Breast epithelium (tissue), 4 donors: ENCODE measurements around the gene DDIT4. TPM values are rescaled to one million over a fixed set of nuclear protein-coding genes. Genes with fewer than 3 reads are reported as not detected.
"Not testable (repeated sequence)": the region's sequence is repeated elsewhere in the genome, so short reads cannot be mapped to it uniquely, and the experiment has no call there.

Experiments used
- DNase-seq, 2 donors: peaks; one replicate each; pipeline ENCODE4 v3.0.0-alpha.2; 2019; ENCODE audit warnings: low spot score in 2 of 2
- H3K27ac ChIP-seq, 2 donors: fragments of 200-600 bp; sonication (generic) in 1 of 2; one replicate each; pipeline ENCODE4 v1.5.1; 2016 to 2019; ENCODE audit warnings: mild to moderate bottlenecking in 1 of 2
- H3K27me3 ChIP-seq, 2 donors: fragments of 200-600 bp; sonication (generic) in 1 of 2; one replicate each; pipeline versions ENCODE4 v1.5.1 to v1.6.0; 2017 to 2019; ENCODE audit warnings: control low read depth in 1 of 2, mild to moderate bottlenecking in 1 of 2
- H3K36me3 ChIP-seq: fragments of 200-600 bp; one replicate; pipeline ENCODE4 v1.5.1; 2019
- H3K4me1 ChIP-seq, 2 donors: fragments of 200-600 bp; sonication (generic); one replicate each; pipeline ENCODE4 v1.5.1; 2016 to 2019; ENCODE audit warnings: control low read depth in 1 of 2
- H3K4me3 ChIP-seq, 3 donors: fragments of 200-600 bp; sonication (generic); 1 replicate in 2 of 3; 2 replicates in 1 of 3; pipeline ENCODE4 v1.5.1; 2016 to 2019; ENCODE audit warnings: mild to moderate bottlenecking in 3 of 3, moderate library complexity in 2 of 3
- H3K9me3 ChIP-seq, 2 donors: fragments of 200-600 bp; sonication (generic) in 1 of 2; one replicate each; pipeline ENCODE4 v1.5.1; 2016 to 2019; ENCODE audit warnings: control low read depth in 1 of 2
- POLR2A ChIP-seq: fragments of 450-650 bp; IDR thresholded peaks from one replicate; pipeline ENCODE4 v1.6.1; 2016; ENCODE audit warnings: antibody characterized with exemption, mild to moderate bottlenecking, moderate library complexity
- POLR2AphosphoS5 ChIP-seq, 3 donors: sonication (generic); formaldehyde crosslinking; IDR thresholded peaks; one replicate each; pipeline ENCODE4 v1.6.1; 2017; ENCODE audit warnings: antibody characterized with exemption in 3 of 3
- intact Hi-C: fragments of 100-400 bp; cut with DNase I; formaldehyde crosslinking; loops from one replicate; pipeline ENCODE4 v1.15.1; 2023; ENCODE audit warnings: low total_unique reads
- total RNA-seq, 3 donors: library from RNA; depleted of rRNA; stranded (reverse); fragments of >200 nt; gene quantifications; one replicate each; pipeline ENCODE4 v1.1.0, GENCODE V29; 2016
- TF ChIP-seq, protein P1 (sequence below), 3 donors: fragments of 450-650 bp; IDR thresholded peaks; one replicate each; pipeline ENCODE4 v1.5.1; 2016 to 2017; ENCODE audit warnings: antibody characterized with exemption in 3 of 3, mild to moderate bottlenecking in 3 of 3, moderate library complexity in 3 of 3

Gene DDIT4
- total RNA-seq, 3 donors from 2014 or later: 183 to 555 (median 341) TPM

DNA sequence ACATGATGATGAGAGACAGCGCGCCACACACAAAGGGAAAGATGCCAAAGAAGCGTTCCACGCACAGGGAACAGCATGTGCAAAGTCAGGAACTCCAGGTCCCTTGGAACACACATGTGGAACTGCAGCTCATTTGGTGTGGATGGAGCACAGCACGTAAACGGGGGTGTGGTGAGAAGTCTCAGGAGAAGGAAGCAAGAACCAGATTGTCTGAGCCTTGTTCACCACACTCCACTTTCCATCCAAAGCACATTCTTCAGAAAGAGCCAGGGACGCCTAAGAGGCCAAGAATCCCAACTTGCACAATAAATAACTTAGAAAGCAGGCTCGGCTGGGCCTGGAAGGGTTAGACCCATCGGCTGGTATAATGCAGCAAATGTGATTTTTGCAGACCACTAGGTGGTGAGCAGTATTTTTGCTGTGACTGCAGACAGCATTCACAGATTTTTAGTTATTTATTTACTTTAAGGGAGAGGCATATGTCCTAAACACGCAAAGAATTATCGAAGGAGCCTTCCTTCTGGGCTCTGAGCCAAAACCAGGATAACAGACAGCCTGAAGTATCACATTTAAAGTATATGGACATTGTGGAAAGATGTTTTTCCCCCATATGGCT, 29.8 kb upstream of the DDIT4 start:
- intact Hi-C loops: no loop called here
- peak in 1 of 2 donors; percentile 57 for DNase-seq

GRCh38 chr10:72244573-72245038, 29.1 kb upstream of the DDIT4 start:
- no peaks in the 10 kb centered on the region for H3K36me3 ChIP-seq
- H3K27ac ChIP-seq: peak overlapping the region; percentile 66 to 77
- H3K9me3 ChIP-seq: no peaks in the 10 kb centered on the region
- DNase-seq: no peak
- H3K27me3 ChIP-seq: no peaks in the 10 kb centered on the region
- peaks cover 18 to 63% of the 10 kb centered on the region in 2 donors for H3K4me1 ChIP-seq
- TF ChIP-seq POLR2AphosphoS5 (IDR thresholded peaks at IDR 0.05): no peak
- no peak for TF ChIP-seq POLR2A
- TF ChIP-seq, protein P1, sequence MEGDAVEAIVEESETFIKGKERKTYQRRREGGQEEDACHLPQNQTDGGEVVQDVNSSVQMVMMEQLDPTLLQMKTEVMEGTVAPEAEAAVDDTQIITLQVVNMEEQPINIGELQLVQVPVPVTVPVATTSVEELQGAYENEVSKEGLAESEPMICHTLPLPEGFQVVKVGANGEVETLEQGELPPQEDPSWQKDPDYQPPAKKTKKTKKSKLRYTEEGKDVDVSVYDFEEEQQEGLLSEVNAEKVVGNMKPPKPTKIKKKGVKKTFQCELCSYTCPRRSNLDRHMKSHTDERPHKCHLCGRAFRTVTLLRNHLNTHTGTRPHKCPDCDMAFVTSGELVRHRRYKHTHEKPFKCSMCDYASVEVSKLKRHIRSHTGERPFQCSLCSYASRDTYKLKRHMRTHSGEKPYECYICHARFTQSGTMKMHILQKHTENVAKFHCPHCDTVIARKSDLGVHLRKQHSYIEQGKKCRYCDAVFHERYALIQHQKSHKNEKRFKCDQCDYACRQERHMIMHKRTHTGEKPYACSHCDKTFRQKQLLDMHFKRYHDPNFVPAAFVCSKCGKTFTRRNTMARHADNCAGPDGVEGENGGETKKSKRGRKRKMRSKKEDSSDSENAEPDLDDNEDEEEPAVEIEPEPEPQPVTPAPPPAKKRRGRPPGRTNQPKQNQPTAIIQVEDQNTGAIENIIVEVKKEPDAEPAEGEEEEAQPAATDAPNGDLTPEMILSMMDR (IDR thresholded peaks at IDR 0.05): no peak
- intact Hi-C loops: loop anchor here (5.0 kb wide), 1 partner anchor 448 kb away; the partner anchor contains the start of gene MCU
- no peak overlapping the region for H3K4me3 ChIP-seq

More for the DNA sequence above, 29.8 kb upstream of the DDIT4 start:
- no peaks in the 10 kb centered on the region for H3K9me3 ChIP-seq
- H3K27ac ChIP-seq: peak overlapping the region; percentile 66 to 77
- TF ChIP-seq, protein P1 (IDR thresholded peaks at IDR 0.05): peak in 2 of 3 donors; percentile 10 to 27
- TF ChIP-seq POLR2AphosphoS5 (IDR thresholded peaks at IDR 0.05) (peak; percentile 65 to 98 (median 82)), POLR2A (no peak)
- H3K4me1 ChIP-seq: peaks cover 14 to 59% of the 10 kb centered on the region in 2 donors
- no peaks in the 10 kb centered on the region for H3K27me3 ChIP-seq
- no peak overlapping the region for H3K4me3 ChIP-seq
- no peaks in the 10 kb centered on the region for H3K36me3 ChIP-seq

DNA sequence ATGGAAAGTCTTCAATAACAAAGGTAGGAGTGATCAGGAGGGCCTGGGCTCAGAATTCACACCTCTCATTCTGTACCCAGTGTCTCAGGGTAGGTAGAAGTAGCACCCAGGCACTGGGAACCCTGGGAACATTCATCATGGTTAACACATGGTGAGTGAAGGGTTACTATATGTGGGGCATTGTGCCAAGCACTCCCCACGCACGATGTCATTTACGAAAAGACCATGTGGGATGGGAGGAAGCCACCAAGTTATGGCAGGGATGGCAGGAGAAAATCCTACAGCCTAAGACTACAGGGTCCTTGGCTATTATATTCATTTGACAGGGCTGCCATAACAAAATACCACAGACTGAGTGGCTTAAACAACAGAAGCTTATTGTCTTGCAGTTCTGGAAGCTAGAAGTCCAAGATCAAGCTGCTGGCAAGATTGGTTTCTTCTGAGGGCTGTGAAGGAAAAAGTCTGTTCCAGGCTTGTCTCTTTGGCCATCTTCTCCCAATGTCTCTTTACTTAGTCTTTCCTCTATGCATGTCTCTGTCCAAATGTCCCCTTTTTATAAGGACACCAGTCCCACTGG, 27.7 kb upstream of the DDIT4 start:
- Histone ChIP-seq H3K36me3 (no peaks in the 10 kb centered on the region), H3K4me3 (no peak overlapping the region), H3K27ac (peak overlapping the region; percentile 77 to 93), H3K9me3 (no peaks in the 10 kb centered on the region), H3K27me3 (no peaks in the 10 kb centered on the region), H3K4me1 (peaks cover 18 to 69% of the 10 kb centered on the region in 2 donors)
- no peak for TF ChIP-seq POLR2AphosphoS5 (IDR thresholded peaks at IDR 0.05)
- TF ChIP-seq POLR2A: no peak
- TF ChIP-seq, protein P1 (IDR thresholded peaks at IDR 0.05): no peak
- intact Hi-C loops: loop anchor here (5.0 kb wide), 1 partner anchor 446 kb away; the partner anchor contains the start of gene MCU
- no peak for DNase-seq

GRCh38 chr10:72248468-72249151, 25.1 kb upstream of the DDIT4 start:
- H3K27ac ChIP-seq: peak overlapping the region; percentile 89 to 93
- no peaks in the 10 kb centered on the region for H3K27me3 ChIP-seq
- peaks cover 14 to 67% of the 10 kb centered on the region in 2 donors for H3K4me1 ChIP-seq
- peak; percentile 72 to 91 for DNase-seq
- intact Hi-C loops: loop anchor here (5.0 kb wide), 1 partner anchor 444 kb away; the partner anchor contains the start of gene MCU
- H3K9me3 ChIP-seq: no peaks in the 10 kb centered on the region
- no peak for TF ChIP-seq POLR2A
- TF ChIP-seq POLR2AphosphoS5 (IDR thresholded peaks at IDR 0.05): peak; percentile 82 to 93 (median 87)
- TF ChIP-seq, protein P1 (IDR thresholded peaks at IDR 0.05): peak in 1 of 3 donors; percentile 15
- H3K4me3 ChIP-seq: peak overlapping the region in 2 of 3 donors; percentile 25 to 50
- H3K36me3 ChIP-seq: no peaks in the 10 kb centered on the region

- DNase-seq, H3K36me3 ChIP-seq, H3K27me3 ChIP-seq, H3K9me3 ChIP-seq: not testable (repeated sequence)
- Histone ChIP-seq H3K4me1 (peaks cover 18 to 67% of the 10 kb centered on the region in 2 donors), H3K27ac (peak overlapping the region; percentile 89 to 93), H3K4me3 (peak overlapping the region in 1 of 3 donors; percentile 50)
- intact Hi-C loops: loop anchor here (5.0 kb wide), 1 partner anchor 443 kb away; the partner anchor contains the start of gene MCU
These were observed 24.4 kb upstream of the DDIT4 start for GRCh38 chr10:72249176-72249862.
